ENCODE measurements around the gene ACTR5. TPM values are rescaled to one million over a fixed set of nuclear protein-coding genes. Genes with fewer than 3 reads are reported as not detected.
A peak's percentile ranks its signal among the peaks of the same experiment; 100 is the strongest.

The ACTR5 gene
- total RNA-seq, 4 donors from 2014 or later = 7.8 to 13.9 (median 8.6) TPM

- Histone ChIP-seq H3K4me1 (peaks cover 5 to 25% (median 16%) of the 10 kb centered on the region in 3 donors), H3K27me3 (peaks cover 54% of the 10 kb centered on the region), H3K9me3 (no peaks in the 10 kb centered on the region), H3K36me3 (no peaks in the 10 kb centered on the region), H3K4me3 (peak overlapping the region; percentile 39 to 61), H3K27ac (peak overlapping the region in 1 of 4 donors; percentile 77)
- 0 to 50% methylated on average over 7 to 9 of the region's 32 CpGs for WGBS, 2 donors (ENCODE audit: low coverage in 1 of 2)
- TF ChIP-seq EP300 (IDR thresholded peaks at IDR 0.05) = no peak
- no peak for TF ChIP-seq CTCF (IDR thresholded peaks at IDR 0.05)
- no peak for TF ChIP-seq POLR2AphosphoS5 (IDR thresholded peaks at IDR 0.05)
- TF ChIP-seq POLR2A (IDR thresholded peaks at IDR 0.05) = no peak
- no peak for ATAC-seq
Measured at GRCh38 chr20:38806855-38807655, 58.8 kb downstream of the ACTR5 start.

GRCh38 chr20:38809942-38810341, 61.7 kb downstream of the ACTR5 start:
- Histone ChIP-seq H3K36me3 (no peaks in the 10 kb centered on the region), H3K27me3 (peaks cover 65% of the 10 kb centered on the region), H3K4me3 (no peak overlapping the region), H3K4me1 (peaks cover 5 to 24% (median 15%) of the 10 kb centered on the region in 3 donors), H3K9me3 (no peaks in the 10 kb centered on the region), H3K27ac (no peak overlapping the region)
- no peak for ATAC-seq
- 56 to 64% methylated on average over 5 of the region's 6 CpGs for WGBS, 2 donors (ENCODE audit: low coverage in 1 of 2)
- no peak for TF ChIP-seq EP300 (IDR thresholded peaks at IDR 0.05)
- no peak for TF ChIP-seq POLR2A (IDR thresholded peaks at IDR 0.05)

- WGBS, 2 donors (ENCODE audit: low coverage in 1 of 2) = 60% methylated on average over 1 of the region's 4 CpGs; no CpG with 5 or more reads in 1 of the 2 donors
- H3K9me3 ChIP-seq = no peaks in the 10 kb centered on the region
- H3K27ac ChIP-seq = no peak overlapping the region
- H3K36me3 ChIP-seq = no peaks in the 10 kb centered on the region
- H3K4me3 ChIP-seq = no peak overlapping the region
- peaks cover 4 to 12% (median 6%) of the 10 kb centered on the region in 3 donors for H3K4me1 ChIP-seq
- no peak for ATAC-seq
- TF ChIP-seq CTCF (IDR thresholded peaks at IDR 0.05) = no peak
- no peak for TF ChIP-seq EP300 (IDR thresholded peaks at IDR 0.05)
- TF ChIP-seq POLR2AphosphoS5 (IDR thresholded peaks at IDR 0.05) = no peak
- no peak for TF ChIP-seq POLR2A (IDR thresholded peaks at IDR 0.05)
- H3K27me3 ChIP-seq = peaks cover 53% of the 10 kb centered on the region
Measured at GRCh38 chr20:38810926-38811630, 62.8 kb downstream of the ACTR5 start.

- Histone ChIP-seq H3K27me3 (peaks cover 46% of the 10 kb centered on the region), H3K27ac (no peak overlapping the region), H3K4me3 (no peak overlapping the region), H3K9me3 (no peaks in the 10 kb centered on the region), H3K36me3 (no peaks in the 10 kb centered on the region), H3K4me1 (peaks cover 0 to 5% (median 0%) of the 10 kb centered on the region in 3 donors)
- no peak for ATAC-seq
- no peak for TF ChIP-seq POLR2AphosphoS5 (IDR thresholded peaks at IDR 0.05)
- no peak for TF ChIP-seq EP300 (IDR thresholded peaks at IDR 0.05)
- TF ChIP-seq POLR2A (IDR thresholded peaks at IDR 0.05) = no peak
- TF ChIP-seq CTCF (IDR thresholded peaks at IDR 0.05) = no peak
- WGBS, 2 donors (ENCODE audit: low coverage in 1 of 2) = 74 to 100% methylated on average over 1 to 3 of the region's 4 CpGs
Measured at GRCh38 chr20:38811769-38812168, 63.5 kb downstream of the ACTR5 start.

GRCh38 chr20:38812182-38812581, 63.9 kb downstream of the ACTR5 start:
- TF ChIP-seq CTCF (IDR thresholded peaks at IDR 0.05) = no peak
- no peak for TF ChIP-seq POLR2AphosphoS5 (IDR thresholded peaks at IDR 0.05)
- TF ChIP-seq EP300 (IDR thresholded peaks at IDR 0.05) = no peak
- TF ChIP-seq POLR2A (IDR thresholded peaks at IDR 0.05) = no peak
- ATAC-seq = peak; percentile 19
- Histone ChIP-seq H3K9me3 (no peaks in the 10 kb centered on the region), H3K4me1 (peaks cover 0 to 1% (median 0%) of the 10 kb centered on the region in 3 donors), H3K4me3 (no peak overlapping the region), H3K27ac (no peak overlapping the region), H3K27me3 (peaks cover 42% of the 10 kb centered on the region), H3K36me3 (no peaks in the 10 kb centered on the region)
- 35 to 39% methylated on average over 5 of the region's 5 CpGs for WGBS, 2 donors (ENCODE audit: low coverage in 1 of 2)

All from gastroesophageal sphincter (tissue), 4 donors.